A673 (cell line): ENCODE results near the gene FUBP1. TPM values are rescaled to one million over a fixed set of nuclear protein-coding genes. Genes with fewer than 3 reads are reported as not detected.
A peak's percentile ranks its signal among the peaks of the same experiment; 100 is the strongest.
"Not testable (repeated sequence)": the region's sequence is repeated elsewhere in the genome, so short reads cannot be mapped to it uniquely, and the experiment has no call there.

Experiments used
- BruUV-seq: library from RNA; stranded (reverse); fragments of 400-500 nt; replicated peaks from 2 replicates; lab custom pipeline; 2021; lab: Mats Ljungman, UMichigan
- CTCF ChIA-PET: fragments of 300-600 bp; sonication (Branson Sonifier 250); formaldehyde crosslinking; loops from one replicate; lab custom pipeline; 2022; ENCODE audit warnings: antibody characterized with exemption; lab: Charles Lee
- POLR2A ChIA-PET: fragments of 300-600 bp; sonication (Branson Sonifier 250); formaldehyde crosslinking; loops from one replicate; lab custom pipeline; 2022; ENCODE audit warnings: antibody characterized with exemption; ENCODE audit not compliant: low non-redundant PET; lab: Charles Lee
- DNase-seq: peaks from one replicate; pipeline ENCODE4 v3.0.0-alpha.2; 2015; ENCODE audit warnings: low spot score
- H3K27ac ChIP-seq: fragments of 200-600 bp; sonication (generic); 2 replicates; pipeline ENCODE4 v1.5.1; 2016; ENCODE audit warnings: mixed run types, low read depth, mild to moderate bottlenecking, mixed read lengths, antibody characterized with exemption, low read length; ENCODE audit not compliant: poor library complexity, severe bottlenecking
- H3K27me3 ChIP-seq: fragments of 200-600 bp; sonication (generic); replicated peaks from 2 replicates; pipeline ENCODE4 v1.6.1; 2017; ENCODE audit warnings: mixed run types, low read depth, mild to moderate bottlenecking, mixed read lengths, antibody characterized with exemption, low read length; ENCODE audit not compliant: insufficient read depth, poor library complexity
- H3K36me3 ChIP-seq: fragments of 200-600 bp; sonication (generic); 2 replicates; pipeline ENCODE4 v1.6.1; 2016; ENCODE audit warnings: mixed run types, mild to moderate bottlenecking, mixed read lengths, antibody characterized with exemption, low read length; ENCODE audit not compliant: insufficient read depth, poor library complexity, severe bottlenecking
- H3K4me1 ChIP-seq: fragments of 200-600 bp; sonication (generic); 2 replicates; pipeline ENCODE4 v1.6.1; 2017; ENCODE audit warnings: mixed run types, mild to moderate bottlenecking, mixed read lengths, antibody characterized with exemption, low read length; ENCODE audit not compliant: insufficient read depth, poor library complexity, severe bottlenecking
- H3K4me3 ChIP-seq: fragments of 200-600 bp; sonication (generic); 2 replicates; pipeline ENCODE4 v1.5.1; 2016; ENCODE audit warnings: low read depth, mixed run types, mild to moderate bottlenecking, mixed read lengths, low read length; ENCODE audit not compliant: poor library complexity, severe bottlenecking
- H3K9me3 ChIP-seq: fragments of 200-600 bp; sonication (generic); 2 replicates; pipeline ENCODE4 v1.6.1; 2016; ENCODE audit warnings: mixed run types, low read depth, mild to moderate bottlenecking, mixed read lengths, antibody characterized with exemption, low read length; ENCODE audit not compliant: poor library complexity, severe bottlenecking
- CTCF ChIP-seq: fragments of 300-800, 200-600 bp; sonication (generic); conservative IDR thresholded peaks from 2 replicates; pipeline ENCODE4 v1.5.1; 2017; ENCODE audit warnings: low read depth, mild to moderate bottlenecking, antibody characterized with exemption, low read length, moderate library complexity, mixed read lengths
- EZH2 ChIP-seq: fragments of 200-600 bp; sonication (generic); IDR thresholded peaks from 2 replicates; pipeline ENCODE4 v1.6.1; 2017; ENCODE audit warnings: borderline replicate concordance, low read depth, mild to moderate bottlenecking, mixed read lengths, antibody characterized with exemption, low read length; ENCODE audit not compliant: poor library complexity, severe bottlenecking
- intact Hi-C: fragments of 100-400 bp; cut with micrococcal nuclease; formaldehyde crosslinking; loops from one replicate; pipeline ENCODE4 v1.10.0; 2022; ENCODE audit not compliant: unreplicated experiment
- total RNA-seq: library from RNA; stranded (reverse); gene quantifications from 2 replicates; pipeline ENCODE4 v1.2.3, GENCODE V29; 2021

FUBP1 gene
- total RNA-seq, 1 experiment from 2014 or later, result 213 TPM

- intact Hi-C loops, result loop anchor here (1.0 kb wide), 1 partner anchor 25 kb away; the partner anchor contains the start of gene FUBP1
- no peaks in the 10 kb centered on the region for H3K9me3 ChIP-seq
- CTCF ChIA-PET, result interaction anchor here (0.6 to 1.8 kb wide), 4 partner anchors 23 to 384 kb away, joined by 3 to 7 read pairs (median 6); partner anchors contain the start of gene FUBP1
- H3K27me3 ChIP-seq, result no peaks in the 10 kb centered on the region
- TF ChIP-seq EZH2, result no peak
- TF ChIP-seq CTCF, result no peak
- peak; percentile 94 for DNase-seq
- H3K4me3 ChIP-seq, result peak overlapping the region; percentile 60
- no peaks in the 10 kb centered on the region for H3K36me3 ChIP-seq
- H3K27ac ChIP-seq, result peak overlapping the region; percentile 99
- BruUV-seq, result TSS peak; percentile 95
- H3K4me1 ChIP-seq, result peaks cover 30% of the 10 kb centered on the region
- POLR2A ChIA-PET, result interaction anchor here (0.6 to 1.7 kb wide), 6 partner anchors 14 to 281 kb away, joined by 3 to 16 read pairs (median 4); partner anchors contain the start of gene FUBP1
These were observed 25.2 kb upstream of the FUBP1 start for GRCh38 chr1:78003882-78004718.

- peak; percentile 46 for DNase-seq
- ChIA-PET POLR2A (interaction anchor here (1.7 kb wide), 1 partner anchor 24 kb away, joined by 16 read pairs; the partner anchor contains the start of gene FUBP1), CTCF (interaction anchor here (0.6 to 1.8 kb wide), 2 partner anchors 64 to 111 kb away, joined by 3 to 7 read pairs; no protein-coding TSS in a partner anchor)
- Histone ChIP-seq H3K9me3 (no peaks in the 10 kb centered on the region), H3K27ac (peak overlapping the region; percentile 99), H3K36me3 (no peaks in the 10 kb centered on the region), H3K4me1 (peaks cover 30% of the 10 kb centered on the region), H3K27me3 (no peaks in the 10 kb centered on the region), H3K4me3 (peak overlapping the region; percentile 60)
- TF ChIP-seq EZH2 (no peak), CTCF (no peak)
- BruUV-seq, result no TSS peak
- intact Hi-C loops, result no loop called here
These were observed 24.3 kb upstream of the FUBP1 start for GRCh38 chr1:78003070-78003746.

GRCh38 chr1:78000536-78000935, 21.7 kb upstream of the FUBP1 start:
- H3K36me3 ChIP-seq, intact Hi-C loops, H3K27ac ChIP-seq, CTCF ChIA-PET, BruUV-seq, H3K27me3 ChIP-seq, H3K4me3 ChIP-seq, H3K9me3 ChIP-seq, DNase-seq: not testable (repeated sequence)
- POLR2A ChIA-PET, result interaction anchor here (0.7 kb wide), 1 partner anchor 16 kb away, joined by 3 read pairs; no protein-coding TSS in a partner anchor
- peaks cover 30% of the 10 kb centered on the region for H3K4me1 ChIP-seq
